H1 (cell line): ENCODE data around the gene CLDN14. TPM values are rescaled to one million over a fixed set of nuclear protein-coding genes. Genes with fewer than 3 reads are reported as not detected.

Experiments
- CTCF ChIA-PET: fragments of 300-600 bp; sonication (Branson Sonifier 250); formaldehyde crosslinking; loops from one replicate; lab custom pipeline; 2021; ENCODE audit not compliant: partially characterized antibody; lab: Charles Lee
- POLR2A ChIA-PET: fragments of 300-600 bp; sonication (Branson Sonifier 250); formaldehyde crosslinking; loops from one replicate; lab custom pipeline; 2021; ENCODE audit warnings: inconsistent platforms; ENCODE audit not compliant: partially characterized antibody; lab: Charles Lee
- DNase-seq, 2 experiments: peaks; one replicate each; pipeline versions ENCODE4 v3.0.0 to v3.0.0-alpha.2; 2010 to 2022; ENCODE audit warnings: low spot score in 2 of 2, low read depth in 1 of 2, mixed read lengths in 1 of 2
- FAIRE-seq: peaks from 2 replicates; lab custom pipeline; 2011; peaks lifted over from hg19 to GRCh38; lab: Jason Lieb, UNC
- H2AFZ ChIP-seq: 2 replicates; pipeline ENCODE4 v1.8.1; 2012; ENCODE audit warnings: low read length, inconsistent platforms
- H2AK5ac ChIP-seq: 2 replicates; pipeline ENCODE4 v1.6.1; 2013; ENCODE audit warnings: low read depth, low read length
- H2BK120ac ChIP-seq: replicated peaks from 2 replicates; pipeline ENCODE3; 2013; ENCODE audit warnings: low read depth, low read length, inconsistent platforms
- H2BK12ac ChIP-seq: 2 replicates; pipeline ENCODE4 v1.6.1; 2013; ENCODE audit warnings: low read depth, low read length
- H2BK15ac ChIP-seq: 2 replicates; pipeline ENCODE4 v1.6.1; 2013; ENCODE audit warnings: low read length
- H2BK20ac ChIP-seq: 2 replicates; pipeline ENCODE4 v1.6.1; 2013; ENCODE audit warnings: low read length
- H2BK5ac ChIP-seq: 2 replicates; pipeline ENCODE4 v1.6.1; 2013; ENCODE audit warnings: low read depth, low read length
- H3K14ac ChIP-seq: 2 replicates; pipeline ENCODE4 v1.6.1; 2013; ENCODE audit warnings: inconsistent platforms; ENCODE audit not compliant: insufficient read length
- H3K18ac ChIP-seq: 2 replicates; pipeline ENCODE4 v1.6.1; 2013; ENCODE audit warnings: low read length; ENCODE audit errors: extremely low read depth
- H3K23ac ChIP-seq: 2 replicates; pipeline ENCODE4 v1.6.1; 2013; ENCODE audit warnings: inconsistent platforms; ENCODE audit not compliant: insufficient read length
- H3K23me2 ChIP-seq: 2 replicates; pipeline ENCODE4 v1.6.1; 2013; ENCODE audit warnings: low read depth, low read length
- H3K27ac ChIP-seq: 2 replicates; pipeline ENCODE4 v1.6.1; 2011; ENCODE audit warnings: low read depth, low read length, inconsistent platforms
- H3K27me3 ChIP-seq, 4 experiments: replicated peaks in 1 of 4; 1 replicate in 1 of 4; 2 replicates in 3 of 4; pipeline versions ENCODE4 v1.6.1 to v1.8.1; 2011 to 2013; ENCODE audit warnings: low read length in 3 of 4, mild to moderate bottlenecking in 3 of 4, inconsistent platforms in 2 of 4, mixed read lengths in 2 of 4, moderate library complexity in 1 of 4; ENCODE audit not compliant: control insufficient read depth in 3 of 4, insufficient read depth in 3 of 4; ENCODE audit errors: extremely low read depth in 1 of 4
- H3K36me3 ChIP-seq, 4 experiments: 2 replicates each; pipeline versions ENCODE4 v1.6.1 to v1.8.1; 2011 to 2013; ENCODE audit warnings: mild to moderate bottlenecking in 4 of 4, low read length in 3 of 4, moderate library complexity in 2 of 4, control low read depth in 1 of 4, inconsistent platforms in 1 of 4; ENCODE audit not compliant: insufficient read depth in 4 of 4, control insufficient read depth in 2 of 4
- H3K4ac ChIP-seq: replicated peaks from 2 replicates; pipeline ENCODE3; 2013; ENCODE audit warnings: low read length, low read depth, mixed read lengths, inconsistent platforms; ENCODE audit not compliant: insufficient read length
- H3K4me1 ChIP-seq, 4 experiments: replicated peaks in 1 of 4; 1 replicate in 1 of 4; 2 replicates in 3 of 4; pipeline versions ENCODE4 v1.6.1 to v1.8.1; 2011 to 2013; ENCODE audit warnings: low read length in 3 of 4, inconsistent platforms in 2 of 4, mixed read lengths in 1 of 4; ENCODE audit not compliant: insufficient read depth in 4 of 4, control insufficient read depth in 3 of 4
- H3K4me2 ChIP-seq, 2 experiments: 2 replicates each; pipeline versions ENCODE4 v1.6.1 to v1.8.1; 2011 to 2013; ENCODE audit warnings: low read depth in 2 of 2, low read length in 2 of 2, control low read depth in 1 of 2, inconsistent platforms in 1 of 2, mild to moderate bottlenecking in 1 of 2; ENCODE audit not compliant: insufficient read depth in 1 of 2
- H3K4me3 ChIP-seq, 4 experiments: fragments of 200-600, 300-600 bp in 1 of 4; sonication (generic), shearing (Covaris generic), sonication (Bioruptor Twin) in 1 of 4; 2 replicates each; pipeline versions ENCODE4 v1.5.1 to v1.8.1; 2011 to 2016; ENCODE audit warnings: low read length in 4 of 4, low read depth in 3 of 4, control low read depth in 2 of 4, inconsistent platforms in 2 of 4, mild to moderate bottlenecking in 2 of 4, mixed read lengths in 1 of 4, moderate library complexity in 1 of 4; ENCODE audit not compliant: insufficient read depth in 2 of 4; ENCODE audit errors: extremely low read depth in 1 of 4
- H3K56ac ChIP-seq: replicated peaks from 2 replicates; pipeline ENCODE3; 2013; ENCODE audit warnings: low read depth, mild to moderate bottlenecking, mixed read lengths, low read length, inconsistent platforms; ENCODE audit not compliant: insufficient read length
- H3K79me1 ChIP-seq: 2 replicates; pipeline ENCODE4 v1.6.1; 2013; ENCODE audit warnings: low read depth, low read length, control low read depth
- H3K79me2 ChIP-seq, 2 experiments: 2 replicates each; pipeline versions ENCODE4 v1.6.1 to v1.8.1; 2012 to 2013; ENCODE audit warnings: low read length in 2 of 2, mild to moderate bottlenecking in 2 of 2, inconsistent platforms in 1 of 2; ENCODE audit not compliant: insufficient read depth in 2 of 2, control insufficient read depth in 1 of 2
- H3K9ac ChIP-seq, 4 experiments: replicated peaks in 1 of 4; 1 replicate in 1 of 4; 2 replicates in 3 of 4; pipeline versions ENCODE4 v1.6.1 to v1.8.1; 2011 to 2013; ENCODE audit warnings: low read depth in 3 of 4, low read length in 3 of 4, control low read depth in 2 of 4, mild to moderate bottlenecking in 2 of 4, moderate library complexity in 2 of 4, inconsistent platforms in 1 of 4; ENCODE audit errors: extremely low read depth in 1 of 4
- H3K9me3 ChIP-seq, 2 experiments: 2 replicates each; pipeline versions ENCODE4 v1.6.1 to v1.8.1; 2012 to 2013; ENCODE audit warnings: mild to moderate bottlenecking in 2 of 2, moderate library complexity in 2 of 2, control low read depth in 1 of 2, inconsistent platforms in 1 of 2, low read depth in 1 of 2, low read length in 1 of 2, mixed read lengths in 1 of 2; ENCODE audit not compliant: insufficient read depth in 2 of 2
- H4K20me1 ChIP-seq, 2 experiments: replicated peaks in 1 of 2; 2 replicates each; pipeline versions ENCODE3 to v1.8.1; 2011 to 2013; ENCODE audit warnings: inconsistent platforms in 2 of 2, low read length in 2 of 2, mild to moderate bottlenecking in 1 of 2; ENCODE audit not compliant: insufficient read depth in 2 of 2, control insufficient read depth in 1 of 2
- H4K5ac ChIP-seq: 2 replicates; pipeline ENCODE4 v1.6.1; 2013; ENCODE audit warnings: low read length, low read depth, mixed read lengths, inconsistent platforms; ENCODE audit not compliant: insufficient read length
- H4K8ac ChIP-seq: 2 replicates; pipeline ENCODE4 v1.8.0; 2013; ENCODE audit warnings: mild to moderate bottlenecking, moderate library complexity, low read length, inconsistent platforms; ENCODE audit not compliant: insufficient read depth; ENCODE audit errors: extremely low read depth
- H4K91ac ChIP-seq: replicated peaks from 2 replicates; pipeline ENCODE3; 2013; ENCODE audit warnings: low read length, mixed read lengths, inconsistent platforms; ENCODE audit not compliant: insufficient read length
- BCL11A ChIP-seq, 2 experiments: IDR thresholded peaks; one replicate each; pipeline ENCODE4 v1.6.1; 2011; ENCODE audit warnings: low read depth in 2 of 2, low read length in 2 of 2, mild to moderate bottlenecking in 2 of 2
- CREB1 ChIP-seq: IDR thresholded peaks from 2 replicates; pipeline ENCODE4 v1.6.1; 2012; ENCODE audit warnings: inconsistent platforms
- CTCF ChIP-seq, 3 experiments: IDR thresholded peaks; 1 replicate in 2 of 3; 2 replicates in 1 of 3; pipeline versions ENCODE4 v1.5.1 to v1.6.1; 2011; ENCODE audit warnings: low read length in 3 of 3, mild to moderate bottlenecking in 3 of 3, inconsistent platforms in 2 of 3, low read depth in 1 of 3, moderate library complexity in 1 of 3; ENCODE audit not compliant: insufficient read depth in 1 of 3; ENCODE audit errors: control extremely low read depth in 1 of 3
- FOSL1 ChIP-seq: IDR thresholded peaks from 2 replicates; pipeline ENCODE4 v1.6.1; 2011; ENCODE audit warnings: mild to moderate bottlenecking, low read depth, low read length, moderate library complexity; ENCODE audit not compliant: insufficient read depth
- JUN ChIP-seq: IDR thresholded peaks from 2 replicates; pipeline ENCODE4 v1.6.1; 2011; ENCODE audit warnings: low read depth, mild to moderate bottlenecking, improper control_type of control experiment, low read length
- KDM5A ChIP-seq: fragments of 200-600 bp; IDR thresholded peaks from 2 replicates; pipeline ENCODE4 v1.7.1; 2012; ENCODE audit warnings: mild to moderate bottlenecking, low read length, inconsistent platforms, mixed read lengths
- MAX ChIP-seq: IDR thresholded peaks from 2 replicates; pipeline ENCODE4 v1.6.1; 2012; ENCODE audit warnings: inconsistent platforms
- RNF2 ChIP-seq: fragments of 200-900, 300-1000 bp; sonication (generic); IDR thresholded peaks from 2 replicates; pipeline ENCODE4 v1.7.1; 2016; ENCODE audit warnings: borderline replicate concordance, low read depth, mild to moderate bottlenecking, antibody characterized with exemption, low read length; ENCODE audit not compliant: poor library complexity, severe bottlenecking; ENCODE audit errors: missing control alignments
- TBP ChIP-seq: IDR thresholded peaks from 2 replicates; pipeline ENCODE4 v1.6.1; 2011; ENCODE audit warnings: low read depth, low read length, improper control_type of control experiment
- WGBS, 2 experiments: shearing (Covaris generic) in 1 of 2; methylation state at CpG; one replicate each; pipeline versions ENCODE4 v1.1.6 to v1.1.7; 2013 to 2015; ENCODE audit warnings: low lambda C conversion rate in 2 of 2, mixed read lengths in 2 of 2, inconsistent platforms in 1 of 2, low coverage in 1 of 2, missing lambda C conversion rate in 1 of 2; ENCODE audit not compliant: insufficient replicate concordance in 2 of 2, insufficient coverage in 1 of 2, insufficient read length in 1 of 2; ENCODE audit errors: extremely low coverage in 1 of 2, missing lambda C conversion rate in 1 of 2; 5-methylcytosine and 5-hydroxymethylcytosine counted together
- polyA plus RNA-seq, 7 experiments: library from polyadenylated mRNA; depleted of rRNA in 3 of 7; stranded (reverse) in 5 of 7; unstranded in 2 of 7; fragments of >200 nt in 5 of 7; fragments of 200-250 nt in 2 of 7; gene quantifications; 1 replicate in 5 of 7; 2 replicates in 1 of 7; 4 replicates in 1 of 7; pipeline versions ENCODE4 v1.2.1 to v1.2.3, GENCODE V29; 2011 to 2013; ENCODE audit warnings: missing spikeins in 2 of 7, mixed read lengths in 2 of 7
- total RNA-seq: library from RNA; stranded (reverse); fragmentation: NEBNext Ultra II Directional; extraction: Animal tissue kit (Norgen Biotek cat#: 25700); gene quantifications from 2 replicates; pipeline ENCODE4 v1.2.1, GENCODE V29; 2021

The CLDN14 gene
- total and polyA plus RNA-seq, 2 of the 8 experiments (the other 6 are each of a cell fraction or from before 2014, with no cell fraction given), result 0.08 TPM; not detected in 1

- Histone ChIP-seq H2BK5ac (no peak overlapping the region), H3K79me2 (no peaks in the 10 kb centered on the region), H3K9ac (no peak overlapping the region), H3K36me3 (no peaks in the 10 kb centered on the region), H2BK120ac (no peak overlapping the region), H3K27ac (no peak overlapping the region), H3K14ac (no peak overlapping the region), H3K27me3 (no peaks in the 10 kb centered on the region), H3K56ac (no peak overlapping the region), H4K8ac (no peak overlapping the region), H4K91ac (no peak overlapping the region), H3K4ac (no peak overlapping the region), H4K20me1 (no peaks in the 10 kb centered on the region), H2BK12ac (no peak overlapping the region), H3K23ac (no peak overlapping the region), H2BK15ac (no peak overlapping the region), H4K5ac (no peak overlapping the region), H2AK5ac (no peak overlapping the region), H3K4me1 (no peaks in the 10 kb centered on the region), H2AFZ (no peak overlapping the region), H3K4me2 (no peak overlapping the region), H3K18ac (no peak overlapping the region), H2BK20ac (no peak overlapping the region), H3K9me3 (no peaks in the 10 kb centered on the region), H3K23me2 (no peaks in the 10 kb centered on the region; the same call in 1 of the 2 replicates), H3K4me3 (no peak overlapping the region), H3K79me1 (no peaks in the 10 kb centered on the region)
- ChIA-PET CTCF (interaction anchor here (0.8 kb wide), 1 partner anchor 104 kb away, joined by 3 read pairs; no protein-coding TSS in a partner anchor), POLR2A (no interaction called here)
- no peak for DNase-seq
- WGBS, 2 experiments, result 87% methylated on average over 9 of the region's 9 CpGs; no CpG with 5 or more reads in 1 of the 2 experiments
- FAIRE-seq, result no peak
- TF ChIP-seq BCL11A (IDR thresholded peaks at IDR 0.05; ENCODE audit: low read depth in 2 of 2, low read length in 2 of 2), result no peak
- TF ChIP-seq RNF2, result no peak
- no peak for TF ChIP-seq JUN
- TF ChIP-seq MAX, result no peak
- no peak for TF ChIP-seq CTCF (IDR thresholded peaks at IDR 0.05; ENCODE audit: control extremely low read depth in 1 of 3, insufficient read depth in 1 of 3, low read depth in 1 of 3, low read length in 3 of 3)
- no peak for TF ChIP-seq KDM5A
- no peak for TF ChIP-seq TBP
- TF ChIP-seq FOSL1, result no peak
- no peak for TF ChIP-seq CREB1
Observed at GRCh38 chr21:36509973-36510664, 30.2 kb upstream of the CLDN14 start.
